PFSK-1 (cell line): ENCODE results near the gene MTFR1L.

ENCODE experiments used
- POLR2AphosphoS5 ChIP-seq: IDR thresholded peaks from 2 replicates; pipeline ENCODE4 v1.6.1; 2012; ENCODE audit warnings: low read depth, mild to moderate bottlenecking, control low read depth, low read length, moderate library complexity
- REST ChIP-seq, 2 experiments: IDR thresholded peaks; 2 replicates each; pipeline versions ENCODE4 v1.6.1 to v1.8.0; 2011 to 2012; ENCODE audit warnings: low read depth in 2 of 2, low read length in 2 of 2, control low read depth in 1 of 2, inconsistent platforms in 1 of 2, mild to moderate bottlenecking in 1 of 2, moderate library complexity in 1 of 2; ENCODE audit not compliant: insufficient read depth in 1 of 2
- TAF1 ChIP-seq: IDR thresholded peaks from 2 replicates; pipeline ENCODE4 v1.6.1; 2012; ENCODE audit warnings: low read length, control low read depth, borderline replicate concordance; ENCODE audit not compliant: insufficient read depth

DNA sequence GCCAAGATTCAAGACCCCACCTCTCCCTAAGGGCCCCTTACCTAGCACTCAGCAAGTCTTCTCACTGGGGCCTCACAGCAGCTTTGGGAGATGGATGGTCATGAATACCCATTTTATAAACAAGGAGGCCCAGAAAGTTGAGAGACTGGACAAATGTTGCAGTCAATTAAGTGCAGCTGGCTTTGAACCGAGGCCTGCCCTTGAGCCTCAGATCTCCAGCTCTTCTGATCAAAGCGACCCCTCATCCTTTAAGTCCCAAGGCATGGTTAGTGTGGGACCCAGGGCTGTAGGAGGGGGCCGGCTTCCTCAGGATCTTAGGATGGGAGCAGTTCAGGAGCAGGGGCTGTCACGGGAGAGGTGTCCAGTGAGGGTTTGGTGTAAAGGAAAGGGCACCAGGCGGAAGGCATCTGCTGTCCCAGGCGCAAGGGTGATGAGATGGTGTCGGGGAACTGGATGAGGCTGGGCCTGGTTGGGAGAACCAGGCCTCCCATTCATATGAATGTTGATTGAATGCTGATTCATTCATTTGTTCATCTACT, 5.1 kb upstream of the MTFR1L start:
- TF ChIP-seq TAF1 (no peak), POLR2AphosphoS5 (no peak), REST (IDR thresholded peaks at IDR 0.05; ENCODE audit: insufficient read depth in 1 of 2, low read depth in 2 of 2, low read length in 2 of 2) (no peak)
